DND-41 (cell line): Measurements from ENCODE around the gene PAPPA2.
A peak's percentile ranks its signal among the peaks of the same experiment; 100 is the strongest.
"Not testable (repeated sequence)": the region's sequence is repeated elsewhere in the genome, so short reads cannot be mapped to it uniquely, and the experiment has no call there.

Source experiments
- ATAC-seq: fragments of 200-7000 bp; cut with Tn5 transposase; 3 replicates; pipeline ENCODE4 v1.9.1; 2021; ENCODE audit warnings: low read depth; ENCODE audit not compliant: insufficient read depth
- DNase-seq: peaks from one replicate; pipeline ENCODE4 v3.0.0-alpha.2; 2020
- H2AFZ ChIP-seq: 2 replicates; pipeline ENCODE4 v1.6.0; 2012; ENCODE audit warnings: low read depth, low read length
- H3K27ac ChIP-seq: 2 replicates; pipeline ENCODE4 v1.5.1; 2012; ENCODE audit warnings: low read length, inconsistent platforms
- H3K27me3 ChIP-seq: fragments of 200-600 bp; sonication (generic); 2 replicates; pipeline ENCODE4 v1.6.0; 2012; ENCODE audit warnings: low read length, mild to moderate bottlenecking, inconsistent platforms; ENCODE audit not compliant: insufficient read depth, poor library complexity
- H3K36me3 ChIP-seq: 2 replicates; pipeline ENCODE4 v1.5.1; 2012; ENCODE audit warnings: low read length, inconsistent platforms; ENCODE audit not compliant: insufficient read depth
- H3K4me1 ChIP-seq: 2 replicates; pipeline ENCODE4 v1.5.1; 2012; ENCODE audit warnings: mild to moderate bottlenecking, low read length; ENCODE audit not compliant: insufficient read depth
- H3K4me2 ChIP-seq: 2 replicates; pipeline ENCODE4 v1.6.0; 2012; ENCODE audit warnings: mild to moderate bottlenecking, moderate library complexity, low read length, inconsistent platforms; ENCODE audit not compliant: insufficient read depth
- H3K4me3 ChIP-seq, 2 experiments: fragments of 200-600 bp in 1 of 2; shearing (Covaris generic) in 1 of 2; 2 replicates each; pipeline ENCODE4 v1.5.1; 2012 to 2016; ENCODE audit warnings: inconsistent platforms in 2 of 2, low read length in 2 of 2, mild to moderate bottlenecking in 2 of 2, low read depth in 1 of 2, moderate library complexity in 1 of 2
- H3K79me2 ChIP-seq: 2 replicates; pipeline ENCODE4 v1.6.0; 2012; ENCODE audit warnings: low read length, inconsistent platforms; ENCODE audit not compliant: insufficient read depth
- H3K9ac ChIP-seq: 2 replicates; pipeline ENCODE4 v1.6.0; 2012; ENCODE audit warnings: low read depth, mild to moderate bottlenecking, inconsistent platforms, low read length, moderate library complexity
- H3K9me3 ChIP-seq: 2 replicates; pipeline ENCODE4 v1.5.1; 2012; ENCODE audit warnings: low read length, moderate library complexity, mild to moderate bottlenecking, inconsistent platforms; ENCODE audit not compliant: insufficient read depth, severe bottlenecking
- H4K20me1 ChIP-seq: 2 replicates; pipeline ENCODE4 v1.6.0; 2012; ENCODE audit warnings: low read length; ENCODE audit not compliant: insufficient read depth
- EZH2 ChIP-seq: IDR thresholded peaks from 3 replicates; pipeline ENCODE4 v1.6.1; 2012; ENCODE audit warnings: borderline replicate concordance, low read depth, mild to moderate bottlenecking, moderate library complexity, low read length, inconsistent platforms; ENCODE audit not compliant: severe bottlenecking
- TF ChIP-seq, protein P1 (sequence below): IDR thresholded peaks from 2 replicates; pipeline ENCODE4 v1.5.1; 2012; ENCODE audit warnings: borderline replicate concordance, low read length, moderate library complexity, mild to moderate bottlenecking; ENCODE audit not compliant: poor library complexity, severe bottlenecking; ENCODE audit errors: extremely low read depth

PAPPA2 gene, protein sequence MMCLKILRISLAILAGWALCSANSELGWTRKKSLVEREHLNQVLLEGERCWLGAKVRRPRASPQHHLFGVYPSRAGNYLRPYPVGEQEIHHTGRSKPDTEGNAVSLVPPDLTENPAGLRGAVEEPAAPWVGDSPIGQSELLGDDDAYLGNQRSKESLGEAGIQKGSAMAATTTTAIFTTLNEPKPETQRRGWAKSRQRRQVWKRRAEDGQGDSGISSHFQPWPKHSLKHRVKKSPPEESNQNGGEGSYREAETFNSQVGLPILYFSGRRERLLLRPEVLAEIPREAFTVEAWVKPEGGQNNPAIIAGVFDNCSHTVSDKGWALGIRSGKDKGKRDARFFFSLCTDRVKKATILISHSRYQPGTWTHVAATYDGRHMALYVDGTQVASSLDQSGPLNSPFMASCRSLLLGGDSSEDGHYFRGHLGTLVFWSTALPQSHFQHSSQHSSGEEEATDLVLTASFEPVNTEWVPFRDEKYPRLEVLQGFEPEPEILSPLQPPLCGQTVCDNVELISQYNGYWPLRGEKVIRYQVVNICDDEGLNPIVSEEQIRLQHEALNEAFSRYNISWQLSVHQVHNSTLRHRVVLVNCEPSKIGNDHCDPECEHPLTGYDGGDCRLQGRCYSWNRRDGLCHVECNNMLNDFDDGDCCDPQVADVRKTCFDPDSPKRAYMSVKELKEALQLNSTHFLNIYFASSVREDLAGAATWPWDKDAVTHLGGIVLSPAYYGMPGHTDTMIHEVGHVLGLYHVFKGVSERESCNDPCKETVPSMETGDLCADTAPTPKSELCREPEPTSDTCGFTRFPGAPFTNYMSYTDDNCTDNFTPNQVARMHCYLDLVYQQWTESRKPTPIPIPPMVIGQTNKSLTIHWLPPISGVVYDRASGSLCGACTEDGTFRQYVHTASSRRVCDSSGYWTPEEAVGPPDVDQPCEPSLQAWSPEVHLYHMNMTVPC (N-terminal part only)

DNA sequence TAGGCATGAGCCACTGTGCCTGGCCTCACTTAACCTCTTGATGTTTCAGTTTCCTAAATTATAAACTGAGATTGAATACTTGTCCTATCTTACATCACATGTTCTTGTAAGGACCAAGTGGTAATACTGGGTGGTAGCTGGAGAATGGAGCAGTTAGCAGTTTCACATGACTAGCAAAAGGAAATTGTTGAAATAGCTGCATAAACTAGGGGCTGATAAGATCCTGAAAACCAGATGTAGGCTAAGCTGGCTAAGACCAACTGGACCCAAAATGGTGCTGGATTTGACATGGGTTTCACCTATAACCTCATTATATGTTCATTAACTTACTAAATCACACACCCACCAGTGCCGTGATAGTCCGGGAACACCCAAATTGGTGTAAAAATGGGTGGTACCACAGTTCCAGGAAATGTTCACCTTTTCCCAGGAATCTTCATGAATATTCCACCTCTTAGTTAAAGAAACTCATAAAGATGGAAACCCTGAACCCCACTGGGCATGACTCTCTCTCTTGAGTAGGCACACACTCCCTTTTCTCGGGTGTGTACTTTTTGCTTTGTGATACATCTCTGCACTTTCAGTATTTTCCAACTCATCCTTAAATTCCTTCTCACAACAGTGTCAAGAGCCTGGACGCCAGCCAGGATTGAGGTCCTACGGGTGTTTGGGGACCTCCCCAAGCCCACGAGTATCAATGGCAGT, at the start of gene PAPPA2:
Gene PAPPA2 (plus strand): TSS at position 502 of the 705 bp plus-strand sequence. CDS start 93,148 bp downstream, outside the sequence.
- no peak within 1 kb of the TSS for H2AFZ ChIP-seq

DNA sequence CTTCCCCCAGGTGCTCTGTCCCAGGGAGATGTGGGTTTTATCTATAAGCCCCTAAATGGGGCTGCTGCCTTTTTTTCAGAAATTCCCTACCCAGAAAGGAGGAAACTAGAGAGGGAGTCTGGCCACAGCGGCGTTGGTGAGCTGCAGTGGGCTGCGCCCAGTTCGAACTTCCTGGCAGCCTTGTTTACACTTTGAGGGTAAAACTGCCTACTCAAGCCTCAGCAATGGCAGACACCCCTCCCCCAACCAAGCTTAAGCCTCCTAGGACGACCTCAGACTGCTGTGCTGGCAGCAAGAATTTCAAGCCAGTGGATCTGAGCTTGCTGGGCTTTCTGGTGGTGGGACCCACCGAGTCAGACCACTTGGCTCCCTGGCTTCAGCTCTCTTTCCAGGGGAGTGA, 46.2 kb upstream of the PAPPA2 start:
- peaks cover 37% of the 10 kb centered on the region for H3K4me1 ChIP-seq
- no peaks in the 10 kb centered on the region for H4K20me1 ChIP-seq
- DNase-seq (peak; percentile 77), ATAC-seq (peak; percentile 85)
- no peaks in the 10 kb centered on the region for H3K36me3 ChIP-seq
- no peaks in the 10 kb centered on the region for H3K79me2 ChIP-seq
- TF ChIP-seq, protein P1, sequence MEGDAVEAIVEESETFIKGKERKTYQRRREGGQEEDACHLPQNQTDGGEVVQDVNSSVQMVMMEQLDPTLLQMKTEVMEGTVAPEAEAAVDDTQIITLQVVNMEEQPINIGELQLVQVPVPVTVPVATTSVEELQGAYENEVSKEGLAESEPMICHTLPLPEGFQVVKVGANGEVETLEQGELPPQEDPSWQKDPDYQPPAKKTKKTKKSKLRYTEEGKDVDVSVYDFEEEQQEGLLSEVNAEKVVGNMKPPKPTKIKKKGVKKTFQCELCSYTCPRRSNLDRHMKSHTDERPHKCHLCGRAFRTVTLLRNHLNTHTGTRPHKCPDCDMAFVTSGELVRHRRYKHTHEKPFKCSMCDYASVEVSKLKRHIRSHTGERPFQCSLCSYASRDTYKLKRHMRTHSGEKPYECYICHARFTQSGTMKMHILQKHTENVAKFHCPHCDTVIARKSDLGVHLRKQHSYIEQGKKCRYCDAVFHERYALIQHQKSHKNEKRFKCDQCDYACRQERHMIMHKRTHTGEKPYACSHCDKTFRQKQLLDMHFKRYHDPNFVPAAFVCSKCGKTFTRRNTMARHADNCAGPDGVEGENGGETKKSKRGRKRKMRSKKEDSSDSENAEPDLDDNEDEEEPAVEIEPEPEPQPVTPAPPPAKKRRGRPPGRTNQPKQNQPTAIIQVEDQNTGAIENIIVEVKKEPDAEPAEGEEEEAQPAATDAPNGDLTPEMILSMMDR = no peak
- no peak overlapping the region for H3K4me3 ChIP-seq
- H2AFZ ChIP-seq = no peak overlapping the region
- H3K9ac ChIP-seq = no peak overlapping the region
- peak overlapping the region; percentile 62 for H3K27ac ChIP-seq
- no peaks in the 10 kb centered on the region for H3K27me3 ChIP-seq
- H3K4me2 ChIP-seq = no peak overlapping the region
- no peaks in the 10 kb centered on the region for H3K9me3 ChIP-seq

More for the DNA sequence above, at the start of gene PAPPA2:
- Histone ChIP-seq H3K4me2 (no peak within 1 kb of the TSS), H3K4me3 (no peak within 1 kb of the TSS), H3K9ac (no peak within 1 kb of the TSS), H3K9me3 (no peaks in the 10 kb centered on the region), H3K27ac (no peak within 1 kb of the TSS), H4K20me1 (no peaks in the 10 kb centered on the region), H3K36me3 (no peaks in the 10 kb centered on the region), H3K27me3 (no peaks in the 10 kb centered on the region), H3K79me2 (no peaks in the 10 kb centered on the region), H3K4me1 (no peaks in the 10 kb centered on the region)
- TF ChIP-seq, protein P1 = no peak
- TF ChIP-seq EZH2 = no peak
- ATAC-seq = no peak
- DNase-seq = no peak

DNA sequence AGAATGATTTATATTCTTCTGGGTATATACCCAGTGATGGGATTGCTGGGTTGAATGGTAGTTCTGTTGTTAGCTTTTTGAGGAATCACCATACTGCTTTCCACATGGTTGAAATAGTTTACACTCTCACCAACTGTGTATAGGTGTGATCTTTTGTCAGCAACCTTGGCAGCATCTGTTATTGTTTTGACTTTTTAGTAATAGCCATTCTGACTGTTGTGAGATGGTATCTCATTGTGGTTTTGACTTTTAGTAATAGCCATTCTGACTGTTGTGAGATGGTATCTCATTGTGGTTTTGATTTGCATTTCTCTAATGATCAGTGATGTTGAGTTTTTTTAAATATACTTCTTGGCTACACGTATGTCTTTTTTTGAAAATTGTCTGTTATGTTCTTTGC, 43.4 kb upstream of the PAPPA2 start:
- not testable (repeated sequence) for H3K79me2 ChIP-seq, H2AFZ ChIP-seq, H3K9ac ChIP-seq, H3K27me3 ChIP-seq, H3K36me3 ChIP-seq, H3K4me3 ChIP-seq, DNase-seq, H4K20me1 ChIP-seq, H3K4me2 ChIP-seq
- peaks cover 37% of the 10 kb centered on the region for H3K4me1 ChIP-seq
- peaks cover 13% of the 10 kb centered on the region for H3K9me3 ChIP-seq
- peak overlapping the region; percentile 35; the same call in 1 of the 2 replicates for H3K27ac ChIP-seq
- peak; percentile 60 for ATAC-seq
